NCI-H1092 treated with DMSO at 0.1 percent for 48 hours (cell line): ENCODE data around the gene SPINK4.

Experiments
- DNase-seq: peaks from one replicate; lab custom pipeline; 2025; lab: John Stamatoyannopoulos, UW

Gene SPINK4

DNA sequence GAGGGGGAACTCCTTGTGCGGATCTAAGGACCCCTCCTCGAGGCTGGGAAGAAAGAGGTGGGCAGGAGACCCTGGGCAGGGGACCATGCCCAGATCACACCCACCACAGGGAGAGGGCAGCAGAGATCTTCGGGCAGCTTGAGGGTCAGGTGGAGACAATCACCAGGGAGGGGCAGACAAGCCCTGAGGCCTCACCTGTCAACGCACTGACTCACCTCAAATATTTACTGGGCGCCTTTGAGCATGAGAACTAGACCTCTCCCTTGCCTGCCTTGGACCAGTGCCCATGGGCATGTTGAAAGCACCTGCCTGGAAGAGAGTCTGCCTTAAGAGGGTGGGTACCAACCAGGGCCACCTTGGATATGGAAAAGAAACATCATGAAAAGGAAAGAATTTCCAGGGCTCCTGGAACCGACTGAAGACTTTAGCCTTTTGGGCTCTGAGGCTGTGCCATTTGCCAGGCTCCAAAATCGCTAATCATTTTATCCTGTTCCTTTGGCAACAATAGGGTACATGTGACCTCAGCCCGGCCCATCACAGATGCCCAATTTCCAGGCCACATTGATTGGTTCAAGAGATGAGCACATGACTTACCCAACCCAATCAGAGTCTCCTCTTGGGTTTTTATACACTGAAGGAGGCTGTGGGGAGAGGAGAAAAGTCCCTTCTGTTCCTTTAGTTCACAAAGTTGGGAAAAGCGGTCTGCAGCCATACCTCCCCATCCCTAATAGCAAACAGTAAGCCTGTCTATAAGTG lies 10.4 kb upstream of the SPINK4 start:
- peak; percentile 16 for DNase-seq

- no peak for DNase-seq
Observed at GRCh38 chr9:33230756-33231622, 9.0 kb upstream of the SPINK4 start.

DNA sequence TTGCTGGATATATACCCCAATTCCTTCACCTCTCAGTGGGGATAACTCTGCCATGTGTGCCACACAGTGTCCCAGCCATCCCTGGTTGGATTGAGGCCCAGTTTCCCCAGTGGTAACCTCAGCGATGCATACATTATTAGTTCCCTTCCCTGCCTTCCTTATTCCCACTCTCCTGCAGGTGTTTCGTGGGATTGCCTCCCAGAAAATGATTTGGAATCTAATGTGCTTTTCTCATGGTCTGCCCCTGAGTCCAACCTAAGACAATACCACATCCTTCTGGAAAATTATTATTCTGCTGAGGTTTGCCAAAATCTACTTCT lies 8.4 kb upstream of the SPINK4 start:
- DNase-seq = no peak

- no peak for DNase-seq
Observed at GRCh38 chr9:33232815-33233214, 7.2 kb upstream of the SPINK4 start.

- DNase-seq = no peak
Observed at GRCh38 chr9:33233626-33234342, 6.2 kb upstream of the SPINK4 start.

DNA sequence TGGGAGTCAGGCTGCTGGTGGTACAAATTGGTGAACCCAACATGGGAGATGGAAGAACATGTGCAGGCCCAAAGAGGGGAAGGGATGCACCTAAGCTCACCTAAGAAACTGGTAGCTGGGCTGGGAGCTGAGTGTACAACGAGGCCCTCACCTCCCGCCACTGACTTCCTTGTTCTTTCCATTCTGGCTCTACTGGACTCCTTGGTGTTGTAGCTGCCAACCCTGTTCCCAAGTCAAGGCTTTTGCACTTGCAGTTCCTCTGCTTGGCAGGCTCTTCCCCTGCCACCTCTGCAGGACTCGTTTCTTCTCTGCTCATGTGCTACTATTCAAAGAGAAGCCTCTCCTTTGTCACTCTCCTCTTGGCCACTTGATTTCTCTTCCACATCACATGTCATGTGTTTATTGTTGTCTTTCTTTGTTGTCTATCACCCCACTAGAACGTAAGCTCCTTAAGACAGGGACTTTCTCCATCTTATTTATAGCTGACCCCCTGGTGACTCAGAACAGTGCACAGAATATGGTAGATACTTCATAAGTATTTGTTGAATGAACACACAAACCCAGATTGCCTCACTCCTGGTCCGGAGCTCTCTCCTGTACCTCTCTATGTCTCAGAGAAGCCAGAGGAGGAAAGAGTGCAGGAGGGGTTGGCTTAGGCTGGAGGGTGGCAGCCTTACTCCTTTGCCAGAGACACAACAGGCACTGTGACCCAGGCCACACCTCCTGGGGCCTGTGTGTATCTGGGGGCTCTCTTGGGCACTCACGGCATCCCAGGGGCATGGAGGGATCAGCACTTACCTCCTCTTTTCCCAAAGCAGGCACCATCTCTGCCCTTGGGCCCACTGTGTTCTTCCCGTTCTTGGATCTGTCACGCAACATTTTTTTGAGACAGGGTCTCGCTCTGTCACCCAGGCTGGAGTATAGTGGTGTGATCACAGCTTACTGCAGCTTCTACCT lies 5.2 kb upstream of the SPINK4 start:
- DNase-seq = no peak

GRCh38 chr9:33236571-33236970 lies 3.4 kb upstream of the SPINK4 start:
- DNase-seq = no peak

- DNase-seq = no peak
Observed at GRCh38 chr9:33241298-33241697, 1.3 kb downstream of the SPINK4 start.

DNA sequence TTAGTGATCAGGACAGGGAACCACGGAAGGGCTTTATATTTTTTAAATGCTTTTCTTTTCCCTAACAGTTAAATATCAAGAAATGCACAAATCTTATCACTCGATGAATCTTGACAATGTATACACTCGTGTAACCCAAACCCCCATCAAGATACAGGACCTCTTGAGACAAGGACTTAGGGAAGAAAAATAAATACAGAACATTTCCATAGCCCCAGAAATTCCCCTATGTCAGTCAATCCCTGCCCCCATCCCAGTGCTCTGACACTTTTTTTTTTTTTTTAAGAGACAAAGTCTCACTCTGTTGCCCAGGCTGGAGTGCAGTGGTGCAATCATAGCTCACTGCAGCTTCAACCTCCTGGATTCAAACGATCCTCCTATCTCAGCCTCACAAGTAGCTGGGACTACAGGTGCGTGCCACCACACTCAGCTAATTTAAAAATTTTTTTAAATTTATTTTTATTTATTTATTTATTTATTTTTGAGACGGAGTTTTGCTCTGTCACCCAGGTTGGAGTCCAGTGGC lies 2.7 kb downstream of the SPINK4 start:
- no peak for DNase-seq

DNA sequence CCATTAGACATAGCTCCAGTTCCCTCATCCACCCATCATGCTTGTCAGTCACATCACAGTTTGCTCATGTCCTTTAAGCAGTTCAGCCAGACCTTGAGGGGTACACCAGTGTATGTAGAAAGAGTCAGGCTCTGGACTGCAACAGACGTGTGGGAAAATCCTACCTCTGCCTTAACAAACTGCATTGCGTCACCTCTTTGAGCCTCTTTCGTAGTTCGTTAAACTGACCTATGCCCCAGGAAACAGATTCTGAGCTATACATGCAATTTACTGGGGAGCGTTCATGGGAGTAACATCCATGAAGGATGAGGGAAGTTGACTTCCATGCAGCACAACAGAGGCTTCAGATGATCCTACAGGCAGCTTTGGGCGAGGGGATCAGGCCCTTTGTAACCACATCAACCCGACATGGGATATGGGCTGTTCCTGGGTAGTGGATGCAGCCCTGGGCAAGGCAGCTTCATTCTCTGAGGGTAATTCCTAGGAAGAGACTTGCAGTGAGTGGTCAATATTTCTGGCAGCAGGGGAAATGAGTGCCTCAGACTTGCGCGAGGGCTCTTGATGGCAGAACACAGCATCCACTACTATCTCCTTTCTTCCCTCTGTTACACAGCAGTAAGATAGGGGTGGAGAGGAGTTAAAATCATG lies 4.3 kb downstream of the SPINK4 start:
- DNase-seq = no peak

DNA sequence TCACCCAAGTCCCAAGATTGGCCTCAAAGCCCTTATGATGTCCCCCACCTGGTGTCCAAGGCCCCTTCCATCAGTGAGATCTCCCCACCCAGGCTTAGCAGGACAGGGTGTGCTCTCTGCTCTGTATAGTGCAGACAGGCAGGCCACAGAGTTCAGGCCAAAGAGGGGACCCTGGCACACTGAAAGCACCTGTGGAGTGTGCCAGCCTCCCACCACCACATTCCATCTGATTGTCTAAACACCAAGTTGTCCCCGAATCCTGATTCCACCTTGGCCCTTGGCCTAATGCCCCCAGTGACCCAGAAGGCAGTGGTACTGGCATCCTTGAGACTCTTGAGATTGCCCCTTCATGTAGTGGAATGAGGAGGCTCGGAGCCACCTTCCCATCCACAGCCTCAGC lies 5.4 kb downstream of the SPINK4 start:
- no peak for DNase-seq

DNA sequence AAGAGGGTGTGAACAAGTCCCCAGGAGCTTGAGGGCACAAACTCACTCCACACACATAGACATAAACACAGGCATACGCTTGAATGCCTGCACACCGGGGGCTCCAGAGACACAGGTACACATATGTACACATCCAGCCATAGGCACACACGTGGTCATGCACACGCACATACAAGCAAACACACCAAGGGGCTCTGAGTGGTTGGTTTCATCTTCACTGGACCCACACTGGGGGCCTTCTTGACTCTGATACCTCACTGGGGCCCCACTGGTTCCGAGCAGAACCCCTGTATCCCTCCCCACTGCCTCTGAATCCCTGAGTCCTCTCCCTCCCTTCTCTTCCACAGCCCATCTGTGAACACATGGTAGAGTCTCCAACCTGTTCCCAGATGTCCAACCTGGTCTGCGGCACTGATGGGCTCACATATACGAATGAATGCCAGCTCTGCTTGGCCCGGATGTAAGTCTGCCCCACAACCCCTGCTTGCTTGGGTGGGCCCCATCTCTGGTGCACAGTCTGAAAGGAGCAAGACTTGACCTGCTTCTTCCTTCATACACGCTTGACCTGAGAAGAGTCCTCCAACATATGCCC lies 6.4 kb downstream of the SPINK4 start:
- DNase-seq = no peak

GRCh38 chr9:33248606-33249005 lies 8.6 kb downstream of the SPINK4 start:
- DNase-seq = no peak

GRCh38 chr9:33249087-33249658 lies 9.2 kb downstream of the SPINK4 start:
- DNase-seq = no peak

- DNase-seq = no peak
Observed at GRCh38 chr9:33249983-33250382, 10.0 kb downstream of the SPINK4 start.

DNA sequence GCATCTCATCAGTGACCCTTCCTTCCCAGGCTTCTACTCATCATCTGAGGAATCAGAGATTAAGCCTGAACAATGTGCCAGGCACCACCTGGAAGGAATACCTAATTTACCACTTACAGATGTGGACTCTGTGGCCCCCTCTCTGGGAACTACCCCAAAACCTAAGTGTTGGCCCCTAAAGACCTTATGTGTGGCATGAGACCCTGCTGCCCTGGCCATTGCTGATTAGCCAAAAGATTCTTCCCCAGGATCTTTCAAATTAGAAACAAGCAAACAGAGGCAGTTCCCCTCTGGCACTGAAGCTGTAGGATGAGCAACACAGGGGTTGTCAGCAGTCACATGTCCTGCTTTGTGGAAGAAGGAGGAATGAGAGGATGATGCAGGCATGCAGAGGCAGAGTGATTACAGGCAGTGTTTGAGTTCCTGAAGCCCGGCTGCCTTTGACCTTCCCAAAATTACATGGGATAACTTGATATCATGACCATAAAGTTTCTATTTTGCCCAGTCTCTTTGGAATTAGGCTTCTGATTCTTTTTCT lies 10.6 kb downstream of the SPINK4 start:
- DNase-seq = no peak

- no peak for DNase-seq
Observed at GRCh38 chr9:33254211-33254610, 14.2 kb downstream of the SPINK4 start.

DNA sequence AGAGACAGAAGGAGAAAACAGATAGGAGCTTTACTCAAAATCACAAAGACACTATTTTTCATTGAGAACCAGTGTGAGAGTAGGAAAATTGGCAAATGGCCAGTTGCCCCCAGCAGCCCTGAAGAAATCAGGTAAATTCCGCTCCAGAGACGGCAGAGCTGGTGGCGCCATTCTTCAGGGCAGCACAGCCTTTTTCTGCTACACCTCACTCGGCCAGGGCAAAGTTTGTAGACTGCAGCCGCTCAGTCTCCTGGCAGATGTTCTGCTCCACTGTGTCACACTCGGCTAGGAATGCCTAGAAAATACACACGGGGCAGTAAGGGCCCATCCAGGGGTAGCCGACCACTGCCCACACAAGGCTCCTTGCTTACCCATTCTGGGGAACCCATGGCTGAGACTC lies 15.0 kb downstream of the SPINK4 start:
- DNase-seq = no peak

GRCh38 chr9:33255471-33255870 lies 15.5 kb downstream of the SPINK4 start:
- DNase-seq = no peak

GRCh38 chr9:33256236-33256635 lies 16.3 kb downstream of the SPINK4 start:
- no peak for DNase-seq
